ENCODE measurements around the gene SPTBN4. TPM values are rescaled to one million over a fixed set of nuclear protein-coding genes. Genes with fewer than 3 reads are reported as not detected.

Gene SPTBN4
- total and polyA plus RNA-seq, 2 donors (not counting 1 experiment from before 2014, with no cell fraction given): 0.03 to 0.67 TPM

- ATAC-seq (ENCODE audit: low read depth) (no peak), DNase-seq (peak; percentile 5)
- peaks cover 0 to 5% of the 10 kb centered on the region in 2 experiments for H3K36me3 ChIP-seq (replicated peaks in 1 of 2; ENCODE audit: control extremely low read depth in 1 of 2, control insufficient read depth in 1 of 2, extremely low read depth in 1 of 2, insufficient read depth in 2 of 2, low read length in 1 of 2)
- Mint-ChIP-seq H3K27me3 (peaks cover 23% of the 10 kb centered on the region), H3K27ac (no peak overlapping the region), H3K4me3 (no peak overlapping the region), H3K9me3 (ENCODE audit: insufficient read depth) (no peaks in the 10 kb centered on the region), H3K4me1 (peaks cover 20% of the 10 kb centered on the region)
- H3K4me3 ChIP-seq (ENCODE audit: control extremely low read depth in 1 of 5, extremely low read depth in 1 of 5, insufficient read depth in 1 of 5, low read depth in 2 of 5, low read length in 4 of 5): no peak overlapping the region
- H3K9ac ChIP-seq (ENCODE audit: low read length): no peak overlapping the region
- no peaks in the 10 kb centered on the region for H3K79me2 ChIP-seq (ENCODE audit: control insufficient read depth, insufficient read depth, low read length)
- no peak overlapping the region for H3K4me2 ChIP-seq (replicated peaks; ENCODE audit: low read depth, low read length, poor library complexity, severe bottlenecking)
- peaks cover 27 to 32% of the 10 kb centered on the region in 2 donors for H3K4me1 ChIP-seq (ENCODE audit: control insufficient read depth in 2 of 2, insufficient read depth in 2 of 2, low read length in 2 of 2)
- no peak for TF ChIP-seq CTCF (IDR thresholded peaks at IDR 0.05)
- TF ChIP-seq EZH2 (IDR thresholded peaks at IDR 0.05; ENCODE audit: borderline replicate concordance, insufficient read depth, low read depth, low read length, poor library complexity, severe bottlenecking): no peak
- peaks cover 0 to 40% (median 23%) of the 10 kb centered on the region in 4 experiments for H3K27me3 ChIP-seq (replicated peaks in 1 of 4; ENCODE audit: control extremely low read depth in 1 of 4, control insufficient read depth in 3 of 4, insufficient read depth in 4 of 4, low read length in 3 of 4)
- intact Hi-C loops (cut with micrococcal nuclease): no loop called here
- no peak overlapping the region for H2AFZ ChIP-seq (ENCODE audit: insufficient read depth, low read depth, low read length, poor library complexity, severe bottlenecking)
- WGBS (ENCODE audit: insufficient coverage): 58% methylated on average over 13 of the region's 13 CpGs
- H4K20me1 ChIP-seq (ENCODE audit: control insufficient read depth, insufficient read depth, low read length, poor library complexity, severe bottlenecking): no peaks in the 10 kb centered on the region
- no peak overlapping the region for H3K27ac ChIP-seq (ENCODE audit: low read length in 2 of 2)
- H3K9me3 ChIP-seq (ENCODE audit: control extremely low read depth in 1 of 3, control insufficient read depth in 2 of 3, insufficient read depth in 1 of 3, low read length in 2 of 3): peaks cover 0 to 18% (median 2%) of the 10 kb centered on the region in 3 donors
- POLR2A ChIA-PET: no interaction called here
- CTCF ChIA-PET: interaction anchor here (0.5 to 2.0 kb wide), 3 partner anchors 27 to 44 kb away, joined by 3 to 7 read pairs (median 3); no protein-coding TSS in a partner anchor
Observed at GRCh38 chr19:40594657-40595091, 127.9 kb downstream of the SPTBN4 start.

GRCh38 chr19:40596608-40597328, 130.0 kb downstream of the SPTBN4 start:
- Histone ChIP-seq H3K9ac (ENCODE audit: low read length) (no peak overlapping the region), H3K4me2 (replicated peaks; ENCODE audit: low read depth, low read length, poor library complexity, severe bottlenecking) (peak overlapping the region; percentile 65), H2AFZ (ENCODE audit: insufficient read depth, low read depth, low read length, poor library complexity, severe bottlenecking) (peak overlapping the region; percentile 16), H3K4me3 (ENCODE audit: control extremely low read depth in 1 of 5, extremely low read depth in 1 of 5, insufficient read depth in 1 of 5, low read depth in 2 of 5, low read length in 4 of 5) (no peak overlapping the region), H3K27me3 (replicated peaks in 1 of 4; ENCODE audit: control extremely low read depth in 1 of 4, control insufficient read depth in 3 of 4, insufficient read depth in 4 of 4, low read length in 3 of 4) (peaks cover 0 to 58% (median 35%) of the 10 kb centered on the region in 4 experiments), H3K9me3 (ENCODE audit: control extremely low read depth in 1 of 3, control insufficient read depth in 2 of 3, insufficient read depth in 1 of 3, low read length in 2 of 3) (peaks cover 0 to 28% (median 2%) of the 10 kb centered on the region in 3 donors), H3K36me3 (replicated peaks in 1 of 2; ENCODE audit: control extremely low read depth in 1 of 2, control insufficient read depth in 1 of 2, extremely low read depth in 1 of 2, insufficient read depth in 2 of 2, low read length in 1 of 2) (no peaks in the 10 kb centered on the region), H3K27ac (ENCODE audit: low read length in 2 of 2) (no peak overlapping the region), H4K20me1 (ENCODE audit: control insufficient read depth, insufficient read depth, low read length, poor library complexity, severe bottlenecking) (no peaks in the 10 kb centered on the region), H3K4me1 (ENCODE audit: control insufficient read depth in 2 of 2, insufficient read depth in 2 of 2, low read length in 2 of 2) (peaks cover 46 to 49% of the 10 kb centered on the region in 2 donors), H3K79me2 (ENCODE audit: control insufficient read depth, insufficient read depth, low read length) (no peaks in the 10 kb centered on the region)
- intact Hi-C loops (cut with micrococcal nuclease): no loop called here
- peak overlapping the region; percentile 16 for H3K4me3 Mint-ChIP-seq
- CTCF ChIA-PET: interaction anchor here (1.3 to 4.9 kb wide), 3 partner anchors 48 to 292 kb away, joined by 5 to 32 read pairs (median 22); no protein-coding TSS in a partner anchor
- no peak for TF ChIP-seq CTCF (IDR thresholded peaks at IDR 0.05)
- no peak for TF ChIP-seq EZH2 (IDR thresholded peaks at IDR 0.05; ENCODE audit: borderline replicate concordance, insufficient read depth, low read depth, low read length, poor library complexity, severe bottlenecking)
- no peak overlapping the region for H3K27ac Mint-ChIP-seq
- ATAC-seq (ENCODE audit: low read depth): no peak
- DNase-seq: peak; percentile 29
- peaks cover 31% of the 10 kb centered on the region for H3K4me1 Mint-ChIP-seq
- 10% methylated on average over 46 of the region's 53 CpGs for WGBS (ENCODE audit: insufficient coverage)
- peaks cover 32% of the 10 kb centered on the region for H3K27me3 Mint-ChIP-seq
- POLR2A ChIA-PET: interaction anchor here (0.6 kb wide), 1 partner anchor 1194 kb away, joined by 10 read pairs; no protein-coding TSS in a partner anchor
- no peaks in the 10 kb centered on the region for H3K9me3 Mint-ChIP-seq (ENCODE audit: insufficient read depth)

Data from B cell (primary cell).